ENCODE results near the gene TOGARAM2.
"Not testable (repeated sequence)": the region's sequence is repeated elsewhere in the genome, so short reads cannot be mapped to it uniquely, and the experiment has no call there.

Gene TOGARAM2

GRCh38 chr2:28977176-28977875 is 3.8 kb upstream of the TOGARAM2 start:
- no peak for DNase-seq (ENCODE audit: low spot score)

- not testable (repeated sequence) for DNase-seq (ENCODE audit: low spot score)
Observed at GRCh38 chr2:28978001-28978400, 3.1 kb upstream of the TOGARAM2 start.

GRCh38 chr2:28978606-28979005 is 2.5 kb upstream of the TOGARAM2 start:
- no peak for DNase-seq (ENCODE audit: low spot score)

- no peak for DNase-seq (ENCODE audit: low spot score)
Observed at GRCh38 chr2:28979041-28979440, 2.1 kb upstream of the TOGARAM2 start.

DNA sequence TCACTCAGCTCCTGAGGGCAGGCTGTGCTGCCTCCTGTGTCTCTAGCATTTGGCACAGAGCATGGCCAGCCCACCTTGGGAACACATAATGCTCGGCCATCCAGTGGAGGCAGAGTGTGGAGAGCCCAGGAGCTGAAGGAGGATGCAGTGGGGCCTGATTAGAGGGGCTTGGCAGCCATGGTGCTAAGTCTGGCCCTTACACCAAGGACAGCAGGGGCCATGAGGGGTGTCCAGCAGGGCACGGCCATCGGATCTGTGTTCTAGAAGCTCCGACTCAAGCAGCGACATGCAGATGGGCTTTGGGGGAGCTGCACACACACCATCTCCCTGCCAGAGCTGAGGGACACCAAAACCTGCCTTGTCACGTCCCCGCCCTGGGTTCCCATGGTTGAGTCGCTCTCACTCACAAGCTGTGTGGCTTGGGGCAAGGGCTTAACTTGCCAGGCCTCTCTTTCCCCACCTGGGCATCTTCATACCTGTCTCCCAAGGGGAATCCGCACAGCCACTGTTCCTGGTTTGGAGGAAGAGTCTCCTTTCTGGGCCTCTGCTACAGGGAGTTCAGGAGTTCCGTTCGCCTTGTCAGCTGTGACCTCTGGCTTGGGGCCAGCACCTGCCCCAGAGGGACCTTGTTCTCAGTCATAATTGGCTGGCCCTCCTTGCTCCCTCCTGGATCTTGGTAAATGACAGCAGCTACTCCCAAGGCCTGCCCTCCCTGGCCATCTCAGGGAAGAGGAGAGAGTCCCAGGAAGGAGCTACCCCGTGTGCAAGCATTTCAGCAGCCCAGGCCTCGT is 1.3 kb upstream of the TOGARAM2 start:
- no peak for DNase-seq (ENCODE audit: low spot score)

GRCh38 chr2:28980368-28981015 is 606 bp upstream of the TOGARAM2 start:
- no peak for DNase-seq (ENCODE audit: low spot score)

DNA sequence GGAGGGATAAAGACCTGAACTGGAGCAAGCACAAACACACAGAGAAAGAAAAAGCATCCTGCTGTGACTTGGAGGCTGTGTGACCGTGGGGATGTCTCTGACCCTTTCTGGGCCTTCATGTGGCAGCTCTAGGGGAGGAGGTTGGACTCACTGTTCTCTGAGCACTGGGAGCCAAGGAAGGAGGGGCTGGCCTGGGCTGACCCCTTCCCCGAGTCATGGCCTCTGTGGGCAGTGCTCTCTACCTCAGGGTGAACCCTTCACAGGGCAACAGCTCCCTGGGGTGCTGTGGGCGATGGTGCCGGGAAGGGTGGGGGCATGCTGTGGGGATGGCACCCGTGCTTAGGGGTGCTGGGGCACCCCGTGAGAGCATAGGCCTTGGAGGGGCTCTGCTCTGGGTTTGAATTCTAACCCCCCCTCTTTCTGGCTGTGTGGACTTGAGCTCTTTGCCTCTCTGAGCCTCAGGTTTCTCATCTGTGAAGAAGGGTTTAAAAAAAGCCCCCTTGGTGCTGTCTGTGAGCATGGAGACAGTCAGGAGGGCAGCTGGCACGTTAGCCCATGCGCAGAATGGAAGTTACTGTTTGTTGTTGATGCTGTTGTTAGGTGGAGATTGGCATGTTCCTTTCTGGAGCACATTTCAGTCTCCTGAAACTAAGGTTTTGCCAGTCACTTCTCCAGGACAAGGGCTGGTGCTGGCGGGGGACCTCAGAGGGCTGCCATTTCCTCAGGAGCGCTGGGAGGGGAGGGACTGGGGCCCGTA is 700 bp downstream of the TOGARAM2 start:
- no peak for DNase-seq (ENCODE audit: low spot score)

DNA sequence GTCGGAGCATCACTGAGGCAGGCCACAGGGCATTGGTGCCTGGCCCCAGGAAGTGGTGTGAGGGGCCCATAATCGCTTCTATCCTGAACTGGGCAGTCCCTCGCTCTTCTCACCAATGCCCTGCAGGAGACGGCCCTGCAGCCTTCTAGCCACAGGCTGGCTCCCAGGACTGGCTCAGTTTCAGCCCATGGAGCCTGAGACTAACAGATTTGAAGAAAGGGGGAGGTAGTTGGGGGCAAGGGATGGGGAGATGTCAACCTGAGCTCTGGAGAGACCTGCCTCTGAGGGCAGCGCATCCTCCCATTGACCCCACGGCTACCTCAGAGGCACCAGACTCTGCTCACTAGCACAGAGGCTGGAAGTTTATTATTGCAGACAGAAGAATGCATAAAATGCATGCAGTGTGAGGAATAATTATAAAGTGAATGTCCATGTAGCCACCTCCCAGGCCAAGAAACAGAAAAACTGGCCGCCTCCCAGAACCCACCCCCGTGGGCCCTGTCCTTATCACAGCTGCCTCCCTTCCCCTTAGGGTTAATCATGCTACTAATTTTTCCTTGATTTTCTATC is 1.4 kb downstream of the TOGARAM2 start:
- DNase-seq (ENCODE audit: low spot score): no peak

DNA sequence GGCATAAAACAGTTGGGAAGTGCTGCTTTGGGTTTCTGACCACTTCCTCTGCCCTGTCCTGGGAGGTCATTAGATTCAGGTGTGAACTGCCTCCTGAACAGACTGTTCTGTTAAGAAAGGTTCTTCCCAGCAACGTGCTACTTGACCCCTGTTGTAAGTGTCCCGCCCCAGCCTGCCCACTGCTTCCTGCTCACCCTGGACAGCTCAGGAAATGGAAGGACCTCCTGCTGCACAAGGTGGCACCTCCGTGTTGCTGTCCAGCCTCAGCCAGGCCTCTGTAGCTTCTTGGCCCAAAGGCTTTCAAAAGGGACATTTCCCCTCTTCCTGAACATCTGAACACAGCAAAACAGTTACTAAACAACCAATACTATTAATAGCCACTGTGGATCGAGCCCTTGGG is 5.3 kb downstream of the TOGARAM2 start:
- no peak for DNase-seq (ENCODE audit: low spot score)

- DNase-seq (ENCODE audit: low spot score): no peak
Observed at GRCh38 chr2:28989973-28990372, 8.9 kb downstream of the TOGARAM2 start.

- no peak for DNase-seq (ENCODE audit: low spot score)
Observed at GRCh38 chr2:28990445-28990844, 9.3 kb downstream of the TOGARAM2 start.

DNA sequence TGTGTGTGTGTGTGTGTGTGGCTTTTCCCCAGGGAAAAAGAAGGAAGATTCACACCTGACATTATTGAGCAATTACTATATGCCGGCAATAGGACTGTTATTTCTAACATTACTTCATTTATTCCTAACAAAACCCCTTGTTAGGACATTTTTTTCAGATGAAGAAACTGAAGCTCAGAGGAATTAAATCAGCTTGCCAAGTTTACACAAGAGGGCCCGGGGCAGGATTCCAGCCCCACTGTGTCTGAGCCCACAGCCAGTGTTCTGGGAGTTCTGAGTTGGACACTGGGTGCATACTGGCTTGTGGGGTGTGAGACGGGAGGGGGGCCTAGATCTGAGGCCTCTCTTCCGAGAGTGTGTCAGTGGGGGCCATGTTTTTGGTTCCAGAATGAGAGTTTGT is 9.9 kb downstream of the TOGARAM2 start:
- no peak for DNase-seq (ENCODE audit: low spot score)

DNA sequence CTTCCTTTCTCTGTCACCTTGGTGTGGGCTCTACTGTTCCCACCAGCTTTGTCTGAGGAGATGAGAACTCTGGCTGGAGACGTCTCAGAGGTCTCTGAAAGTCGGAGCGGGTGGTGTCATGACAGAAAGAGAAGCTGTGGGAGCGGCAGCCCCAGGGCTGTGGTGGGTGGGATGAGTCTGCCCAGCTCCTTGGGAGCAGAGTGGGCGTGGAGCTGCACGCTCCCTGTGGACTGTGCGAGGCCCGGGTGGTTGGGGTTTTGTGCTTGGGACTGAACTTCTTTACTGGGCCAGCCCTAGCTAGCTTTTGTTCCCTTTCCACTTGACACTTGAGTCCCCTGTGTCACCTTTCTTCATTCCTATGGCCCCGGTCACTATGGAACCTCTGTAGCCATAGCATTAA is 10.4 kb downstream of the TOGARAM2 start:
- DNase-seq (ENCODE audit: low spot score): no peak

DNA sequence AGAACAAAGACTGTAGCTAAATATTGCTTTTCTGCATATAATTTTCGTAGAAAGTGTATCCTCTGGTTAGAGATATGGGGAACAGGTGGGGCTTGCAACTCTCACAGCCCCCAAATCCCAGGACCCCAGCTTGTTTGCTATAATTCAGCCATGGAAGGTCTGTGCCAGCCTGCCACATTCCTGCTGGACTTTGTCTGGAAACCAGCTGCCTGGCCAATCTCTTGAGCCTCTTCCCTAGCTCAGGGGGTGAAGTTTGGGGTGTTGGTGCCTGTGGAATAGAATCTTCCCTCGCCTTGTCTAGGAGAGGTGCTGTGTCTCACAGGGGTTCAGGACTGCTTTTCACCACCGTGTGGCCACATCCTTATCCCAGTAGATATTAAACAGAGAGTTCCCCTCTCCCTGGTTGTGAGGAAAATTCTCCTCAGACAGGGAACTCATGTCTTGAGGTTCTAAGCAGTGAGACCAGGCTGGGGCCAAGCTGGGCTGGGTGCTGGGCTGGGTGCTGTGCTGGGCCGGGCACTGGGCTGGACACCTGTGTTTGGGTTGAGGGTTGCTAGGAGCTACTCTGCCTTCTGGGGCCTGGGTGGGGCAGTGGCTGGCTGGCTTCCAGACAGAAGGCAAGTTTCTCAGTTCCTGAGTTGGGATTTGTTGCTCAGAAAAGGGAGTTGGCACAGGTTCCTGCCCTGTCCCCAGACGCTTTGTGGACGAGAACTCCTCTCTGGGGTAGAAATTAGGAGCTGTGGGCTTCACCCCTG is 12.3 kb downstream of the TOGARAM2 start:
- DNase-seq (ENCODE audit: low spot score): no peak

GRCh38 chr2:28994074-28994473 is 13.0 kb downstream of the TOGARAM2 start:
- DNase-seq (ENCODE audit: low spot score): no peak

- no peak for DNase-seq (ENCODE audit: low spot score)
Observed at GRCh38 chr2:28994679-28995078, 13.6 kb downstream of the TOGARAM2 start.

- DNase-seq (ENCODE audit: low spot score): no peak
Observed at GRCh38 chr2:28995765-28996750, 15.0 kb downstream of the TOGARAM2 start.

DNA sequence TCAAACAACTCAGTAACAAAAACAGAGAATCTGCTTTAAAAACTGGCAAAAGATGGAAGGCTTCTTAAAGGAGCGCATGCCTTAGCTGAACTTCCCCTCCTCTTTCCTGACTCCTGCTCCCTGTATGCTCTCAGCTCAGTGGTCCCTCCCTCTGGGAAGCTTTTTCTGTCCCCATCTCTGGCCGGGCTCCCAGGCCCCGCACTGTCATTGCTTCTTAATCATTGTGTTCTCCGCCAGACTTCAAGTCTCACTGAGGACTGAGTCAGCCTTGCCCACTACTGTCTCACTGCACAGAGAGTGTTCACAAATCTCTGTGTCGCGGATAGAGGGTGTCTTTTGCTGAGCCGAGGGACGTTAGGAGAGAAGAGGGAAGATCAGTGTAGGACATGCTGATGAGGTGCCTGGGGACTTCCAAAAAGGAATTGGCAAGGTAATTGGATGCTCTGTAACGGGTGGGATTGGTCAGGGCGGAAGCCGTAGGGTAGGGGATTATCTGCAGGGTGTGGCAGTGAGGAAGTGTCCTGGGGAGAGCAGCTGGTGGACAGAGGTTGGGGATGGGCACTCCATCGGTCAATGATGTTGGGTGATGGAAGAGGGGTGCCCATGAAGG is 16.2 kb downstream of the TOGARAM2 start:
- DNase-seq (ENCODE audit: low spot score): no peak

Data from left forelimb (tissue), 1 donor.